ENCODE measurements around the gene CTRL. TPM values are rescaled to one million over a fixed set of nuclear protein-coding genes. Genes with fewer than 3 reads are reported as not detected.
A peak's percentile ranks its signal among the peaks of the same experiment; 100 is the strongest.

The CTRL gene
- polyA plus RNA-seq, 1 donor = 4.3 TPM

GRCh38 chr16:67892375-67892774 lies 39.3 kb downstream of the CTRL start:
- no peak for DNase-seq (ENCODE audit: low read depth)

GRCh38 chr16:67888331-67888730 lies 43.3 kb downstream of the CTRL start:
- no peak for DNase-seq (ENCODE audit: low read depth)

- DNase-seq (ENCODE audit: low read depth) = no peak
Measured at GRCh38 chr16:67886387-67886786, 45.3 kb downstream of the CTRL start.

GRCh38 chr16:67885976-67886375 lies 45.7 kb downstream of the CTRL start:
- DNase-seq (ENCODE audit: low read depth) = no peak

GRCh38 chr16:67885545-67885944 lies 46.1 kb downstream of the CTRL start:
- DNase-seq (ENCODE audit: low read depth) = no peak

GRCh38 chr16:67884684-67885083 lies 47.0 kb downstream of the CTRL start, which contains the start of gene NRN1L:
TSS of gene NRN1L (plus strand) at chr16:67884885. CDS start at chr16:67884904, 19 bp downstream.
- DNase-seq (ENCODE audit: low read depth) = peak; percentile 63

GRCh38 chr16:67883872-67884261 lies 47.8 kb downstream of the CTRL start:
- DNase-seq (ENCODE audit: low read depth) = no peak

GRCh38 chr16:67883146-67883871 lies 48.4 kb downstream of the CTRL start:
- no peak for DNase-seq (ENCODE audit: low read depth)

GRCh38 chr16:67882374-67883145 lies 49.1 kb downstream of the CTRL start:
- no peak for DNase-seq (ENCODE audit: low read depth)

- DNase-seq (ENCODE audit: low read depth) = no peak
Measured at GRCh38 chr16:67881621-67882161, 50.0 kb downstream of the CTRL start.

- DNase-seq (ENCODE audit: low read depth) = no peak
Measured at GRCh38 chr16:67880584-67880983, 51.1 kb downstream of the CTRL start.

GRCh38 chr16:67879936-67880335 lies 51.7 kb downstream of the CTRL start:
- DNase-seq (ENCODE audit: low read depth) = no peak

Other genes starting within 250 kb of the CTRL start
- 13.5 TPM for gene GFOD2, start 212.5 kb downstream of the CTRL start, polyA plus RNA-seq (ENCODE audit: insufficient read length)
- gene RANBP10, start 125.3 kb downstream of the CTRL start, polyA plus RNA-seq (ENCODE audit: insufficient read length) = 23.6 TPM
- gene TSNAXIP1, start 125.0 kb downstream of the CTRL start, polyA plus RNA-seq (ENCODE audit: insufficient read length) = 1.4 TPM
- 24.7 TPM for gene THAP11, start 89.5 kb downstream of the CTRL start, polyA plus RNA-seq (ENCODE audit: insufficient read length)
- gene NUTF2, start 84.9 kb downstream of the CTRL start, polyA plus RNA-seq (ENCODE audit: insufficient read length) = 120 TPM
- 32.1 TPM for gene CENPT, start 84.2 kb downstream of the CTRL start, polyA plus RNA-seq (ENCODE audit: insufficient read length)
- 107 TPM for gene EDC4, start 58.8 kb downstream of the CTRL start, polyA plus RNA-seq (ENCODE audit: insufficient read length)
- gene NRN1L, start 47.0 kb downstream of the CTRL start, polyA plus RNA-seq (ENCODE audit: insufficient read length) = 1.1 TPM
- gene PSKH1, start 38.6 kb downstream of the CTRL start, polyA plus RNA-seq (ENCODE audit: insufficient read length) = 21.0 TPM
- 26.0 TPM for gene PSMB10, start 5.0 kb upstream of the CTRL start, polyA plus RNA-seq (ENCODE audit: insufficient read length)
- gene LCAT, start 12.3 kb upstream of the CTRL start, polyA plus RNA-seq (ENCODE audit: insufficient read length) = 20.3 TPM
- gene SLC12A4, start 36.8 kb upstream of the CTRL start, polyA plus RNA-seq (ENCODE audit: insufficient read length) = 40.4 TPM
- gene DPEP3, start 48.6 kb upstream of the CTRL start, polyA plus RNA-seq (ENCODE audit: insufficient read length) = not detected
- 1.5 TPM for gene DPEP2, start 67.6 kb upstream of the CTRL start, polyA plus RNA-seq (ENCODE audit: insufficient read length)
- gene DPEP2NB, start 84.0 kb upstream of the CTRL start, polyA plus RNA-seq (ENCODE audit: insufficient read length) = not detected
- 4.8 TPM for gene DDX28, start 91.4 kb upstream of the CTRL start, polyA plus RNA-seq (ENCODE audit: insufficient read length)
- gene DUS2, start 91.4 kb upstream of the CTRL start, polyA plus RNA-seq (ENCODE audit: insufficient read length) = 10.1 TPM
- gene NFATC3, start 153.5 kb upstream of the CTRL start, polyA plus RNA-seq (ENCODE audit: insufficient read length) = 27.6 TPM